ENCODE results near the gene ERI2. TPM values are rescaled to one million over a fixed set of nuclear protein-coding genes. Genes with fewer than 3 reads are reported as not detected.
"Not testable (repeated sequence)": the region's sequence is repeated elsewhere in the genome, so short reads cannot be mapped to it uniquely, and the experiment has no call there.

Gene ERI2
- total RNA-seq, 1 donor from 2014 or later, result 10.0 TPM

GRCh38 chr16:20774703-20775362 lies 31.4 kb downstream of the ERI2 start:
- ATAC-seq (ENCODE audit: poor library complexity) (peak; percentile 75), DNase-seq (peak; percentile 61)
- intact Hi-C loops (cut with DNase I), result no loop called here

- ATAC-seq (ENCODE audit: poor library complexity), result no peak
- intact Hi-C loops (cut with DNase I), result no loop called here
- no peak for DNase-seq
Observed at GRCh38 chr16:20773679-20774078, 32.6 kb downstream of the ERI2 start.

GRCh38 chr16:20768818-20769217 lies 37.5 kb downstream of the ERI2 start:
- intact Hi-C loops (cut with DNase I), result no loop called here
- no peak for ATAC-seq (ENCODE audit: poor library complexity)
- no peak for DNase-seq

GRCh38 chr16:20768121-20768520 lies 38.2 kb downstream of the ERI2 start:
- no peak for DNase-seq
- no peak for ATAC-seq (ENCODE audit: poor library complexity)
- intact Hi-C loops (cut with DNase I), result no loop called here

GRCh38 chr16:20767577-20767976 lies 38.7 kb downstream of the ERI2 start:
- intact Hi-C loops (cut with DNase I), result no loop called here
- no peak for ATAC-seq (ENCODE audit: poor library complexity)
- no peak for DNase-seq

GRCh38 chr16:20766294-20766693 lies 40.0 kb downstream of the ERI2 start:
- intact Hi-C loops (cut with DNase I), result no loop called here
- DNase-seq (no peak), ATAC-seq (ENCODE audit: poor library complexity) (no peak)

- DNase-seq, result no peak
Observed at GRCh38 chr16:20765732-20766131, 40.5 kb downstream of the ERI2 start.

GRCh38 chr16:20764448-20764847 lies 41.8 kb downstream of the ERI2 start:
- intact Hi-C loops (cut with DNase I); DNase-seq; ATAC-seq (ENCODE audit: poor library complexity): not testable (repeated sequence)

More at GRCh38 chr16:20765732-20766131, 40.5 kb downstream of the ERI2 start:
- intact Hi-C loops (cut with DNase I), result no loop called here
- no peak for ATAC-seq (ENCODE audit: poor library complexity)

- DNase-seq (no peak), ATAC-seq (ENCODE audit: poor library complexity) (peak; percentile 95)
Observed at GRCh38 chr16:20763461-20764232, 42.6 kb downstream of the ERI2 start, which contains the start of gene ACSM3. Gene ACSM3 (plus strand): TSS chr16:20764014. CDS start chr16:20770035, 6,021 bp downstream.

GRCh38 chr16:20762404-20763123 lies 43.7 kb downstream of the ERI2 start:
- ATAC-seq (ENCODE audit: poor library complexity) (no peak), DNase-seq (no peak)
- intact Hi-C loops (cut with DNase I), result no loop called here

More at GRCh38 chr16:20763461-20764232, 42.6 kb downstream of the ERI2 start, which contains the start of gene ACSM3:
- intact Hi-C loops (cut with DNase I), result no loop called here

GRCh38 chr16:20761175-20761574 lies 45.1 kb downstream of the ERI2 start:
- DNase-seq (no peak), ATAC-seq (ENCODE audit: poor library complexity) (no peak)
- intact Hi-C loops (cut with DNase I), result no loop called here

GRCh38 chr16:20760346-20760745 lies 45.9 kb downstream of the ERI2 start:
- DNase-seq (no peak), ATAC-seq (ENCODE audit: poor library complexity) (no peak)
- intact Hi-C loops (cut with DNase I), result no loop called here

- DNase-seq; ATAC-seq (ENCODE audit: poor library complexity); intact Hi-C loops (cut with DNase I): not testable (repeated sequence)
Observed at GRCh38 chr16:20755799-20756198, 50.5 kb downstream of the ERI2 start.

GRCh38 chr16:20755238-20755637 lies 51.0 kb downstream of the ERI2 start:
- no peak for ATAC-seq (ENCODE audit: poor library complexity)
- intact Hi-C loops (cut with DNase I), result no loop called here

GRCh38 chr16:20753727-20754126 lies 52.5 kb downstream of the ERI2 start:
- no peak for ATAC-seq (ENCODE audit: poor library complexity)
- intact Hi-C loops (cut with DNase I), result no loop called here
- DNase-seq, result no peak

More at GRCh38 chr16:20755238-20755637, 51.0 kb downstream of the ERI2 start:
- no peak for DNase-seq

- DNase-seq (no peak), ATAC-seq (ENCODE audit: poor library complexity) (no peak)
- intact Hi-C loops (cut with DNase I), result no loop called here
Observed at GRCh38 chr16:20750558-20750957, 55.7 kb downstream of the ERI2 start.

GRCh38 chr16:20749474-20749873 lies 56.8 kb downstream of the ERI2 start:
- no peak for DNase-seq
- intact Hi-C loops (cut with DNase I), result no loop called here
- no peak for ATAC-seq (ENCODE audit: poor library complexity)

GRCh38 chr16:20747030-20747816 lies 59.0 kb downstream of the ERI2 start:
- ATAC-seq (ENCODE audit: poor library complexity) (no peak), DNase-seq (no peak)
- intact Hi-C loops (cut with DNase I), result no loop called here

- intact Hi-C loops (cut with DNase I), result no loop called here
- DNase-seq (no peak), ATAC-seq (ENCODE audit: poor library complexity) (no peak)
Observed at GRCh38 chr16:20746461-20746860, 59.8 kb downstream of the ERI2 start.
